ENCODE measurements around the gene RIT2.

Gene RIT2

GRCh38 chr18:43061318-43061717 is 54.2 kb downstream of the RIT2 start:
- TF ChIP-seq CTCF (IDR thresholded peaks at IDR 0.05; ENCODE audit: control extremely low read depth, extremely low read depth, low read depth, missing control alignments), result no peak
- ChIA-PET POLR2A (no interaction called here), CTCF (interaction anchor here (1.4 kb wide), 1 partner anchor 11 kb away, joined by 3 read pairs; no protein-coding TSS in a partner anchor)
- DNase-seq (ENCODE audit: extremely low spot score), result no peak

DNA sequence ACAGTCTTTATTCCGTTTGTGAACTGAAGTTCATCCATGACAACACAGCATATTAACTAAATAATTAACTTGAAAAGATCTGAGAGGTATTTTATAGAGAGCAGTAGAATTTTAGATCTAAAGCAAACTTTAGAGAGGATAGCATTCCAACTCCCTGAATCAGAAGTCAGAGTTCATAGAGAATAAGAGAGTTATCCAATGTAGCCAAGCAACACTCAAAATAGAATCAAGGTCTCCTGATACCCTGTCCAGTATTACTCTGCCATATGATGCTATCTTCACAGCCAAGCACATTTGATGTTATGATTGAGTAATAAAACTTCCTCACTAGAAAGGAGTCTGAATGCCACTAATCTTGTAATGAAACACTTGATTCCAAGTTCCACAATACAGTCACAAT is 55.5 kb downstream of the RIT2 start:
- CTCF ChIA-PET, result no interaction called here
- DNase-seq (ENCODE audit: extremely low spot score), result no peak
- TF ChIP-seq CTCF (IDR thresholded peaks at IDR 0.05; ENCODE audit: control extremely low read depth, extremely low read depth, low read depth, missing control alignments), result no peak
- POLR2A ChIA-PET, result no interaction called here

- no peak for DNase-seq (ENCODE audit: extremely low spot score)
- no peak for TF ChIP-seq CTCF (IDR thresholded peaks at IDR 0.05; ENCODE audit: control extremely low read depth, extremely low read depth, low read depth, missing control alignments)
- ChIA-PET CTCF (interaction anchor here (1.0 kb wide), 1 partner anchor 23 kb away, joined by 3 read pairs; no protein-coding TSS in a partner anchor), POLR2A (no interaction called here)
Measured at GRCh38 chr18:43054815-43055519, 60.5 kb downstream of the RIT2 start.

DNA sequence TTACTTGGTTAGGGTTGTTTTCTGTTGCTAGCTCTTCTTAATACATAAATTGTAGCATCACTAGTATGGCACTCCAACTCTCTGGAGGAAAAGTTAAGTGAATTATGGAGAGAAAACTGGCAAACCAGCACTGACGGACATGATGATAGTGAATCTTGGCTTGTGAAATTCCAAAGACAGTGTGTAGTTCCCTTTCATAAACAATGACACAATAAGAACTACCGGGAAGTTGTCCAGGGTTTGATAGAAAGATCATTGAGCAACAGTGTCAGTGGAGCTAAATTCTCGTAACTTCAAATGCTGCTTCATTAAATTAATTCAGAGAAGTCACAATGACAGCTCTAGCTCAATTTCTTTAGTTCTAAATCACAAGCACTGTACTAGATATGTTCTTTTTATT is 66.5 kb downstream of the RIT2 start:
- CTCF ChIA-PET, result no interaction called here
- POLR2A ChIA-PET, result no interaction called here
- no peak for TF ChIP-seq CTCF (IDR thresholded peaks at IDR 0.05; ENCODE audit: control extremely low read depth, extremely low read depth, low read depth, missing control alignments)
- DNase-seq (ENCODE audit: extremely low spot score), result no peak

- no peak for DNase-seq (ENCODE audit: extremely low spot score)
- ChIA-PET CTCF (interaction anchor here (0.9 kb wide), 2 partner anchors 17 to 20 kb away, joined by 3 read pairs; no protein-coding TSS in a partner anchor), POLR2A (no interaction called here)
- no peak for TF ChIP-seq CTCF (IDR thresholded peaks at IDR 0.05; ENCODE audit: control extremely low read depth, extremely low read depth, low read depth, missing control alignments)
Measured at GRCh38 chr18:43046322-43046721, 69.2 kb downstream of the RIT2 start.

DNA sequence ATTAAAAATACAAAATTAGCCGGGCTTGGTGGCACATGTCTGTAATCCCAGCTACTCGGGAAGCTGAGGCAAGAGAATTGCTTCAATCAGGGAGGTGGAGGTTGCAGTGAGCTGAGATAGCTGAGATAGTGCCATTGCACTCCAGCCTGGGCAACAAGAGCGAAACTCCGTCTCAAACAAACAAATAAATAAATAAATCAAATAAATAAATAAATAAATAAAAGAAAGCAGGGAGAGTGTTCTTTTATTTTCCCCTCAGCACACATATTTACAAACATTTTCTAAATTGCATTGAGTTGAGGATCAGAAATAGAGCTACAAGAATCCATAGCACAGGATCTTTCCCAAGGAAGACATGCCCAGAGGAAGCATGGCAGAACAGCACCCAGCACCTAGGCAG is 71.9 kb downstream of the RIT2 start:
- TF ChIP-seq CTCF (IDR thresholded peaks at IDR 0.05; ENCODE audit: control extremely low read depth, extremely low read depth, low read depth, missing control alignments), result no peak
- ChIA-PET POLR2A (no interaction called here), CTCF (no interaction called here)
- no peak for DNase-seq (ENCODE audit: extremely low spot score)

Data from GM10248 (cell line).